H9 (cell line): ENCODE data around the gene SEMA3F. TPM values are rescaled to one million over a fixed set of nuclear protein-coding genes. Genes with fewer than 3 reads are reported as not detected.

ENCODE experiments used
- DNase-seq: peaks from one replicate; pipeline ENCODE4 v3.0.0-alpha.2; 2017
- H2AFZ ChIP-seq: one replicate; pipeline ENCODE4 v1.6.1; 2013; ENCODE audit warnings: mild to moderate bottlenecking, low read length, control low read depth, moderate library complexity
- H2AK5ac ChIP-seq: 2 replicates; pipeline ENCODE4 v1.6.1; 2013; ENCODE audit warnings: low read length, control low read depth, mixed read lengths; ENCODE audit not compliant: insufficient read length
- H2BK120ac ChIP-seq: one replicate; pipeline ENCODE4 v1.6.1; 2013; ENCODE audit warnings: low read depth, mild to moderate bottlenecking, low read length, control low read depth, inconsistent platforms; ENCODE audit not compliant: poor library complexity, severe bottlenecking
- H2BK12ac ChIP-seq: 2 replicates; pipeline ENCODE4 v1.6.1; 2013; ENCODE audit warnings: low read length, control low read depth, mixed read lengths, low read depth; ENCODE audit not compliant: insufficient read length
- H2BK15ac ChIP-seq: 2 replicates; pipeline ENCODE4 v1.6.1; 2013; ENCODE audit warnings: low read depth, low read length, control low read depth
- H2BK20ac ChIP-seq: one replicate; pipeline ENCODE4 v1.6.1; 2013; ENCODE audit warnings: low read depth, mild to moderate bottlenecking, low read length, control low read depth, inconsistent platforms; ENCODE audit not compliant: poor library complexity, severe bottlenecking
- H2BK5ac ChIP-seq: 2 replicates; pipeline ENCODE4 v1.6.1; 2013; ENCODE audit warnings: low read length, control low read depth, mixed read lengths; ENCODE audit not compliant: insufficient read length
- H3K14ac ChIP-seq: 2 replicates; pipeline ENCODE4 v1.6.1; 2013; ENCODE audit warnings: low read length, control low read depth; ENCODE audit not compliant: insufficient read depth
- H3K18ac ChIP-seq: 2 replicates; pipeline ENCODE4 v1.6.1; 2013; ENCODE audit warnings: low read depth, mild to moderate bottlenecking, mixed read lengths, low read length, control low read depth; ENCODE audit not compliant: insufficient read length
- H3K23ac ChIP-seq: 2 replicates; pipeline ENCODE4 v1.6.1; 2013; ENCODE audit warnings: low read length, control low read depth, mixed read lengths, low read depth; ENCODE audit not compliant: insufficient read length
- H3K23me2 ChIP-seq: 2 replicates; pipeline ENCODE4 v1.6.1; 2013; ENCODE audit warnings: low read depth, mild to moderate bottlenecking, mixed read lengths, low read length, control low read depth; ENCODE audit not compliant: insufficient read length, poor library complexity, severe bottlenecking
- H3K27ac ChIP-seq: 2 replicates; pipeline ENCODE4 v1.5.1; 2013; ENCODE audit warnings: low read length, control low read depth, mixed read lengths, low read depth; ENCODE audit not compliant: insufficient read length
- H3K27me3 ChIP-seq: 2 replicates; pipeline ENCODE4 v1.6.1; 2013; ENCODE audit warnings: low read length, control low read depth, inconsistent platforms; ENCODE audit not compliant: insufficient read depth
- H3K4ac ChIP-seq: 2 replicates; pipeline ENCODE4 v1.6.1; 2013; ENCODE audit warnings: low read depth, mild to moderate bottlenecking, control low read depth, inconsistent platforms, low read length, moderate library complexity
- H3K4me1 ChIP-seq: 2 replicates; pipeline ENCODE4 v1.6.1; 2013; ENCODE audit warnings: low read length, control low read depth, inconsistent platforms; ENCODE audit not compliant: insufficient read depth
- H3K4me2 ChIP-seq: 2 replicates; pipeline ENCODE4 v1.6.1; 2013; ENCODE audit warnings: low read length, control low read depth, mixed read lengths; ENCODE audit not compliant: insufficient read length, insufficient read depth
- H3K56ac ChIP-seq: 2 replicates; pipeline ENCODE4 v1.6.1; 2013; ENCODE audit warnings: low read depth, mild to moderate bottlenecking, mixed read lengths, low read length, control low read depth; ENCODE audit not compliant: insufficient read length
- H3K79me1 ChIP-seq: 2 replicates; pipeline ENCODE4 v1.6.1; 2013; ENCODE audit warnings: low read depth, mild to moderate bottlenecking, moderate library complexity, low read length, control low read depth, inconsistent platforms; ENCODE audit not compliant: insufficient read depth, poor library complexity, severe bottlenecking
- H3K79me2 ChIP-seq: 2 replicates; pipeline ENCODE4 v1.6.1; 2013; ENCODE audit warnings: low read length, control low read depth, inconsistent platforms; ENCODE audit not compliant: insufficient read depth
- H3K9ac ChIP-seq: 2 replicates; pipeline ENCODE4 v1.6.1; 2013; ENCODE audit warnings: low read length, control low read depth, mixed read lengths; ENCODE audit not compliant: insufficient read length; ENCODE audit errors: extremely low read depth
- H3K9me3 ChIP-seq: one replicate; pipeline ENCODE4 v1.6.1; 2013; ENCODE audit warnings: low read depth, low read length, inconsistent platforms; ENCODE audit not compliant: control insufficient read depth
- H3T11ph ChIP-seq: one replicate; pipeline ENCODE4 v1.6.1; 2013; ENCODE audit warnings: mild to moderate bottlenecking, low read length, control low read depth, inconsistent platforms
- H4K20me1 ChIP-seq: one replicate; pipeline ENCODE4 v1.6.1; 2013; ENCODE audit not compliant: control insufficient read depth, insufficient read length, insufficient read depth
- H4K5ac ChIP-seq: 2 replicates; pipeline ENCODE4 v1.6.1; 2013; ENCODE audit warnings: low read depth, mild to moderate bottlenecking, mixed read lengths, low read length, control low read depth; ENCODE audit not compliant: insufficient read length
- H4K8ac ChIP-seq: replicated peaks from 2 replicates; pipeline ENCODE4 v1.6.1; 2013; ENCODE audit warnings: low read length, control low read depth, mixed read lengths, low read depth; ENCODE audit not compliant: insufficient read length
- H4K91ac ChIP-seq: 2 replicates; pipeline ENCODE4 v1.6.1; 2013; ENCODE audit warnings: low read depth, mild to moderate bottlenecking, moderate library complexity, mixed read lengths, low read length, control low read depth; ENCODE audit not compliant: insufficient read length
- H3K27ac Mint-ChIP-seq, 3 experiments: 2 replicates in 2 of 3; 3 replicates in 1 of 3; pipeline ENCODE4 v1.8.0; 2020 to 2021; ENCODE audit warnings: mixed read lengths in 3 of 3, mild to moderate bottlenecking in 1 of 3, moderate library complexity in 1 of 3
- H3K27me3 Mint-ChIP-seq: 2 replicates; pipeline ENCODE4 v1.8.0; 2021; ENCODE audit warnings: low read depth, mild to moderate bottlenecking, moderate library complexity, mixed read lengths
- H3K36me3 Mint-ChIP-seq, 3 experiments: 2 replicates in 2 of 3; 3 replicates in 1 of 3; pipeline ENCODE4 v1.8.0; 2020 to 2021; ENCODE audit warnings: low read depth in 3 of 3, mixed read lengths in 3 of 3; ENCODE audit not compliant: insufficient read depth in 1 of 3
- H3K4me1 Mint-ChIP-seq, 2 experiments: 2 replicates each; pipeline ENCODE4 v1.8.0; 2020; ENCODE audit warnings: mixed read lengths in 2 of 2
- H3K4me3 Mint-ChIP-seq, 2 experiments: 2 replicates in 1 of 2; 3 replicates in 1 of 2; pipeline ENCODE4 v1.8.0; 2020 to 2021; ENCODE audit warnings: mild to moderate bottlenecking in 2 of 2, mixed read lengths in 2 of 2, moderate library complexity in 1 of 2
- H3K9me3 Mint-ChIP-seq, 2 experiments: 2 replicates in 1 of 2; 3 replicates in 1 of 2; pipeline ENCODE4 v1.8.0; 2020; ENCODE audit warnings: mild to moderate bottlenecking in 2 of 2, mixed read lengths in 2 of 2, moderate library complexity in 1 of 2
- CTCF ChIP-seq: fragments of 200-600 bp; sonication (generic); conservative IDR thresholded peaks from 3 replicates; pipeline ENCODE4 v1.8.0; 2021; ENCODE audit warnings: antibody characterized with exemption, mild to moderate bottlenecking
- WGBS: extraction: QIAGEN DNeasy Blood & Tissue Kit; methylation state at CpG from one replicate; pipeline ENCODE4 v1.1.7; 2013; ENCODE audit warnings: missing lambda C conversion rate, low lambda C conversion rate, mixed read lengths; ENCODE audit not compliant: insufficient read length; ENCODE audit errors: extremely low coverage; 5-methylcytosine and 5-hydroxymethylcytosine counted together
- total RNA-seq: library from RNA; stranded (reverse); gene quantifications from 2 replicates; pipeline ENCODE4 v1.2.1, GENCODE V29; 2021

Gene SEMA3F
- total RNA-seq, 1 experiment from 2014 or later, result 14.3 TPM

GRCh38 chr3:50218448-50218847, 63.3 kb downstream of the SEMA3F start:
- Histone ChIP-seq H3K4ac (no peak overlapping the region), H2BK20ac (no peak overlapping the region), H3K4me2 (no peak overlapping the region), H3K9ac (no peak overlapping the region), H3K79me2 (no peaks in the 10 kb centered on the region), H3K18ac (no peak overlapping the region), H3T11ph (no peak overlapping the region), H3K27me3 (no peaks in the 10 kb centered on the region), H2BK5ac (no peak overlapping the region), H4K91ac (no peak overlapping the region), H3K27ac (no peak overlapping the region), H3K14ac (no peak overlapping the region; the same call in 1 of the 2 replicates), H2BK12ac (no peak overlapping the region), H3K23ac (no peak overlapping the region), H3K4me1 (no peaks in the 10 kb centered on the region), H3K56ac (no peak overlapping the region), H2BK120ac (no peak overlapping the region), H4K20me1 (no peaks in the 10 kb centered on the region), H2AK5ac (no peak overlapping the region), H2AFZ (no peak overlapping the region), H2BK15ac (no peak overlapping the region), H3K79me1 (no peaks in the 10 kb centered on the region), H4K5ac (no peak overlapping the region), H3K9me3 (no peaks in the 10 kb centered on the region), H3K23me2 (no peaks in the 10 kb centered on the region), H4K8ac (no peak overlapping the region)
- H3K4me1 Mint-ChIP-seq, result no peaks in the 10 kb centered on the region
- no CpG with 5 or more reads among the region's 17 CpGs for WGBS
- H3K4me3 Mint-ChIP-seq, result no peak overlapping the region
- H3K27me3 Mint-ChIP-seq, result peaks cover 7% of the 10 kb centered on the region
- no peak for TF ChIP-seq CTCF
- H3K36me3 Mint-ChIP-seq, result no peaks in the 10 kb centered on the region
- no peak overlapping the region for H3K27ac Mint-ChIP-seq
- H3K9me3 Mint-ChIP-seq, result no peaks in the 10 kb centered on the region
- no peak for DNase-seq
